ENCODE data around the gene SVOP.
A peak's percentile ranks its signal among the peaks of the same experiment; 100 is the strongest.

SVOP gene

DNA sequence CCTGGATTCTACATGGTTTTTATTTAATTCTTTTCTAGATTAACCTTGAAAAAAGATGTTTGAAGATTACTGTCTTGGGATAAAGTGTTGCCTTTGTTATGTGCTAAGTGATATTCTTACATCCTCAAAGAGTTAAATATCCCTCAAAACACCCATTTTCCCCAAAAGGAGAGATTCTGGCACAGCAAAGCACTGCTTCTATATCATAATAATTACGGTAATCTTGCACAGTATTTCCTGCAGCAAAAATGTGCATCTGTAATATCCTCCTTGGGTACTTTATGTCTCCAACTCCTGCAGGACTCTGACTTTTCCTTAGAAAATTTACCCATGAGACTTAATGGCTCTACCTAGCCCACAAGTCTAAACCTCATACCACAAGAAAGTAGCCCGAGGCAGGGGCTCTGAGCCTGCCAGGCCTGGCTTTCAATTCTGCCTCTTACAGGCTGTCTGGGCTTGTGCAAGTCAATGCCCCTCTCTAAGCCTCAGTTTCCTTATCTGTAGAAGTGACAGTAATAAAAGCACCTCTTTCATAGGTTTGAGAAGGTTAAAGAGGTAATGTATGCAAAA lies 45.8 kb downstream of the SVOP start:
- no peak overlapping the region for H3K9ac ChIP-seq (ENCODE audit: low read depth, low read length, poor library complexity, severe bottlenecking)

DNA sequence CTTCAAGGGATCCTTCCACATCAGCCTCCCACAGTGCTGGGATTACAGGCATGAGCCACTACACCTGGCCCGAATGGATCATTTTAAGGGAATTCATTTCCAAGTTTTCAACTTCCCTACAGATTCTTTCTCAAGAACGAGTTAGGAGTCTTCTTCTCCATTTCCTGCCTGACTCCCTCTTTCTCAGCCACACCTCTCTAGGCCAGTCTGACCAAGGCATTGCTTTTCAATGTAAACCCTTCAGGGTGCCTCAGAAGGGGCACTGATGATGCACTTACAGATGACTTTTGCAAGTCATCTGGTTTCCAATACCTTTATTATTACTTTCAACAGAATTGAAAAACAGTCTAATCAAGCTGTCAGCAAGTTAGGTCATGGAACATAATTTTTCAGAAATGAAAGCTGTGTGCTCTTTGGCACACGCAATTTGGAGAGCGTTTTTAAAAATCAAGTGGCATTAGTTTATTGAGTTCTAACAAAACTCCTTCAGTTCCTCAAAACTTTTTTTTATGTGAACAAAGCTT lies 47.2 kb downstream of the SVOP start:
- Histone ChIP-seq H3K36me3 (ENCODE audit: insufficient read depth, low read length) (no peaks in the 10 kb centered on the region), H3F3A (ENCODE audit: low read depth) (no peaks in the 10 kb centered on the region), H3K4me3 (ENCODE audit: low read length, poor library complexity, severe bottlenecking) (no peak overlapping the region), H3K27me3 (ENCODE audit: insufficient read depth, low read length, poor library complexity, severe bottlenecking) (no peaks in the 10 kb centered on the region), H2AFZ (ENCODE audit: low read length) (no peak overlapping the region), H3K4me2 (ENCODE audit: low read depth, low read length, poor library complexity, severe bottlenecking) (no peak overlapping the region), H3K9me2 (replicated peaks; ENCODE audit: low read depth, low read length) (no peaks in the 10 kb centered on the region), H3K79me2 (ENCODE audit: insufficient read depth, low read length) (no peaks in the 10 kb centered on the region), H4K20me1 (ENCODE audit: insufficient read depth, low read length, poor library complexity, severe bottlenecking) (no peaks in the 10 kb centered on the region), H3K9ac (ENCODE audit: low read depth, low read length, poor library complexity, severe bottlenecking) (no peak overlapping the region), H3K9me3 (ENCODE audit: insufficient read depth, low read depth, low read length) (no peaks in the 10 kb centered on the region), H3K4me1 (ENCODE audit: insufficient read depth, low read length, poor library complexity, severe bottlenecking) (no peaks in the 10 kb centered on the region)
- no peak for TF ChIP-seq EZH2phosphoT487 (IDR thresholded peaks at IDR 0.05; ENCODE audit: borderline replicate concordance)

More for the DNA sequence above, 45.8 kb downstream of the SVOP start:
- Histone ChIP-seq H3K9me2 (replicated peaks; ENCODE audit: low read depth, low read length) (no peaks in the 10 kb centered on the region), H3K4me1 (ENCODE audit: insufficient read depth, low read length, poor library complexity, severe bottlenecking) (no peaks in the 10 kb centered on the region), H3F3A (ENCODE audit: low read depth) (no peaks in the 10 kb centered on the region), H3K27me3 (ENCODE audit: insufficient read depth, low read length, poor library complexity, severe bottlenecking) (no peaks in the 10 kb centered on the region), H3K36me3 (ENCODE audit: insufficient read depth, low read length) (no peaks in the 10 kb centered on the region), H3K79me2 (ENCODE audit: insufficient read depth, low read length) (no peaks in the 10 kb centered on the region), H2AFZ (ENCODE audit: low read length) (0 out of 2 replicates have a peak overlapping the region, but pooled peaks have one; percentile 2), H3K4me2 (ENCODE audit: low read depth, low read length, poor library complexity, severe bottlenecking) (no peak overlapping the region), H4K20me1 (ENCODE audit: insufficient read depth, low read length, poor library complexity, severe bottlenecking) (no peaks in the 10 kb centered on the region), H3K4me3 (ENCODE audit: low read length, poor library complexity, severe bottlenecking) (no peak overlapping the region), H3K9me3 (ENCODE audit: insufficient read depth, low read depth, low read length) (no peaks in the 10 kb centered on the region)
- no peak for TF ChIP-seq EZH2phosphoT487 (IDR thresholded peaks at IDR 0.05; ENCODE audit: borderline replicate concordance)
- TF ChIP-seq, protein P1, sequence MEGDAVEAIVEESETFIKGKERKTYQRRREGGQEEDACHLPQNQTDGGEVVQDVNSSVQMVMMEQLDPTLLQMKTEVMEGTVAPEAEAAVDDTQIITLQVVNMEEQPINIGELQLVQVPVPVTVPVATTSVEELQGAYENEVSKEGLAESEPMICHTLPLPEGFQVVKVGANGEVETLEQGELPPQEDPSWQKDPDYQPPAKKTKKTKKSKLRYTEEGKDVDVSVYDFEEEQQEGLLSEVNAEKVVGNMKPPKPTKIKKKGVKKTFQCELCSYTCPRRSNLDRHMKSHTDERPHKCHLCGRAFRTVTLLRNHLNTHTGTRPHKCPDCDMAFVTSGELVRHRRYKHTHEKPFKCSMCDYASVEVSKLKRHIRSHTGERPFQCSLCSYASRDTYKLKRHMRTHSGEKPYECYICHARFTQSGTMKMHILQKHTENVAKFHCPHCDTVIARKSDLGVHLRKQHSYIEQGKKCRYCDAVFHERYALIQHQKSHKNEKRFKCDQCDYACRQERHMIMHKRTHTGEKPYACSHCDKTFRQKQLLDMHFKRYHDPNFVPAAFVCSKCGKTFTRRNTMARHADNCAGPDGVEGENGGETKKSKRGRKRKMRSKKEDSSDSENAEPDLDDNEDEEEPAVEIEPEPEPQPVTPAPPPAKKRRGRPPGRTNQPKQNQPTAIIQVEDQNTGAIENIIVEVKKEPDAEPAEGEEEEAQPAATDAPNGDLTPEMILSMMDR (conservative IDR thresholded peaks at IDR 0.05; ENCODE audit: low read length), result no peak

DNA sequence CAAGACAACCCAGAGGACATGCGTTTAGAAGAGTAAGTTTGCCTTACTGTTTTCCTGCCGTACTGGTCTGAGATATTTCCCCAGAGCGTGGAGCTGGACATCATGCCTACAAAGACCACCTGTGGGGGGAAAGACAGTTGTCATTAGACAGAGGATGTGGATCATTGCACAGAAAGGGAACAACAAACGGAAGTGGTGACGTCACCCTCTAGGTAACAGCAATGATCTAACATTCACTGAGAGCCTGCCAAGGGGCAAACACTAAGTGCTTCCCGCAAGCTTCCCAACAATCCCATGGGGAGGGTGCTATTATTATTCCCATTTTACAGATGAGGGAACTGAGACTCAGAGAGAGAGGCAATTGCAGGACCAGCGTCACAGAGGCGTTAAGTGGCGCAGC lies 48.5 kb downstream of the SVOP start:
- Histone ChIP-seq H3K4me3 (ENCODE audit: low read length, poor library complexity, severe bottlenecking) (no peak overlapping the region), H3K4me2 (ENCODE audit: low read depth, low read length, poor library complexity, severe bottlenecking) (no peak overlapping the region), H2AFZ (ENCODE audit: low read length) (no peak overlapping the region), H3K9me2 (replicated peaks; ENCODE audit: low read depth, low read length) (no peaks in the 10 kb centered on the region), H3F3A (ENCODE audit: low read depth) (no peaks in the 10 kb centered on the region), H3K9ac (ENCODE audit: low read depth, low read length, poor library complexity, severe bottlenecking) (no peak overlapping the region), H4K20me1 (ENCODE audit: insufficient read depth, low read length, poor library complexity, severe bottlenecking) (no peaks in the 10 kb centered on the region), H3K27me3 (ENCODE audit: insufficient read depth, low read length, poor library complexity, severe bottlenecking) (no peaks in the 10 kb centered on the region), H3K36me3 (ENCODE audit: insufficient read depth, low read length) (no peaks in the 10 kb centered on the region), H3K9me3 (ENCODE audit: insufficient read depth, low read depth, low read length) (no peaks in the 10 kb centered on the region), H3K4me1 (ENCODE audit: insufficient read depth, low read length, poor library complexity, severe bottlenecking) (no peaks in the 10 kb centered on the region), H3K79me2 (ENCODE audit: insufficient read depth, low read length) (no peaks in the 10 kb centered on the region)
- no peak for TF ChIP-seq EZH2phosphoT487 (IDR thresholded peaks at IDR 0.05; ENCODE audit: borderline replicate concordance)
- TF ChIP-seq, protein P1 (conservative IDR thresholded peaks at IDR 0.05; ENCODE audit: low read length), result no peak

DNA sequence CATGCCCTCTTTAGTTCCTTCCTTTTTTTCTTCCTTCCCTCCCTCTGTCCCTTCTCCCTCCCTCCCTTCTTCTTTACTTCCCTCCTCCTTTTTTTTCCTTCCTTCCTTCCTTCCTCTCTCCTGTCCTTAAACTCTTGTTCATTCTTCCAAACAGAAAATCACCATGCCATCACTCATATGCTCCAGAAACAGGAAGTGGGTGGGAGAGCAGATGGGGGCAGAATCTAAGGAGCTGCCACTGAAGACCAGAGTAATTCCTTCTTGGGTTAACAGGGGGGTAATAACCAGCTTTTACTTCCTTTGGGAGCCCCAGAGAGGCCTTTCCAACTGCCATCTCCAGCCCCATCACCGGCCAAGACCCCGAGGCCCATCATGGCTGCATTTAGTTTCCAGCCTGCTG lies 51.2 kb downstream of the SVOP start:
- Histone ChIP-seq H3K4me2 (ENCODE audit: low read depth, low read length, poor library complexity, severe bottlenecking) (no peak overlapping the region), H3K36me3 (ENCODE audit: insufficient read depth, low read length) (no peaks in the 10 kb centered on the region), H3K9ac (ENCODE audit: low read depth, low read length, poor library complexity, severe bottlenecking) (no peak overlapping the region), H3K9me3 (ENCODE audit: insufficient read depth, low read depth, low read length) (no peaks in the 10 kb centered on the region), H2AFZ (ENCODE audit: low read length) (no peak overlapping the region), H3K4me3 (ENCODE audit: low read length, poor library complexity, severe bottlenecking) (no peak overlapping the region), H3K79me2 (ENCODE audit: insufficient read depth, low read length) (no peaks in the 10 kb centered on the region), H3K4me1 (ENCODE audit: insufficient read depth, low read length, poor library complexity, severe bottlenecking) (no peaks in the 10 kb centered on the region), H3F3A (ENCODE audit: low read depth) (no peaks in the 10 kb centered on the region), H3K9me2 (replicated peaks; ENCODE audit: low read depth, low read length) (no peaks in the 10 kb centered on the region), H3K27me3 (ENCODE audit: insufficient read depth, low read length, poor library complexity, severe bottlenecking) (no peaks in the 10 kb centered on the region), H4K20me1 (ENCODE audit: insufficient read depth, low read length, poor library complexity, severe bottlenecking) (no peaks in the 10 kb centered on the region)
- TF ChIP-seq, protein P1 (conservative IDR thresholded peaks at IDR 0.05; ENCODE audit: low read length), result no peak
- no peak for TF ChIP-seq EZH2phosphoT487 (IDR thresholded peaks at IDR 0.05; ENCODE audit: borderline replicate concordance)
